GM21367 (cell line): ENCODE measurements around the gene MALSU1.
"Not testable (repeated sequence)": the region's sequence is repeated elsewhere in the genome, so short reads cannot be mapped to it uniquely, and the experiment has no call there.

Experiments used
- ATAC-seq: cut with Tn5 transposase; IDR thresholded peaks from one replicate; pipeline ENCODE4 v1.9.1; 2021; ENCODE audit not compliant: unreplicated experiment

MALSU1 gene

GRCh38 chr7:23285657-23286646 lies 13.2 kb upstream of the MALSU1 start:
- no peak for ATAC-seq

GRCh38 chr7:23287612-23288011 lies 11.5 kb upstream of the MALSU1 start:
- no peak for ATAC-seq

GRCh38 chr7:23290993-23291392 lies 8.1 kb upstream of the MALSU1 start:
- no peak for ATAC-seq

GRCh38 chr7:23291957-23292560 lies 7.1 kb upstream of the MALSU1 start:
- ATAC-seq: no peak

GRCh38 chr7:23292623-23293022 lies 6.5 kb upstream of the MALSU1 start:
- ATAC-seq: no peak

- ATAC-seq: no peak
These were observed 5.6 kb upstream of the MALSU1 start for GRCh38 chr7:23293500-23294073.

- no peak for ATAC-seq
These were observed 4.4 kb upstream of the MALSU1 start for GRCh38 chr7:23294549-23295400.

- ATAC-seq: no peak
These were observed 3.8 kb upstream of the MALSU1 start for GRCh38 chr7:23295401-23295697.

GRCh38 chr7:23298141-23298881 lies 828 bp upstream of the MALSU1 start:
- no peak for ATAC-seq

GRCh38 chr7:23299770-23300300 lies 696 bp downstream of the MALSU1 start:
- ATAC-seq: no peak

- ATAC-seq: no peak
These were observed 7.9 kb downstream of the MALSU1 start for GRCh38 chr7:23306936-23307521.

- ATAC-seq: no peak
These were observed 9.6 kb downstream of the MALSU1 start for GRCh38 chr7:23308754-23309153.

GRCh38 chr7:23312141-23312540 lies 13.0 kb downstream of the MALSU1 start:
- not testable (repeated sequence) for ATAC-seq

GRCh38 chr7:23315366-23315765 lies 16.2 kb downstream of the MALSU1 start:
- no peak for ATAC-seq

- ATAC-seq: no peak
These were observed 32.0 kb downstream of the MALSU1 start for GRCh38 chr7:23331132-23331531.

- no peak for ATAC-seq
These were observed 33.1 kb downstream of the MALSU1 start for GRCh38 chr7:23332193-23332592.

GRCh38 chr7:23332910-23333612 lies 33.9 kb downstream of the MALSU1 start:
- ATAC-seq: no peak

- no peak for ATAC-seq
These were observed 34.6 kb downstream of the MALSU1 start for GRCh38 chr7:23333671-23334246.
